GM23338 (cell line): ENCODE results near the gene GDF10.

Experiments
- CREB1 ChIP-seq: fragments of 250-450 bp; sonication (Bioruptor Pico); IDR thresholded peaks from 2 replicates; pipeline ENCODE4 v1.5.0; 2020; ENCODE audit warnings: low read depth, mild to moderate bottlenecking, moderate library complexity
- CTCF ChIP-seq, 2 experiments: fragments of 200-600 bp in 1 of 2; sonication (generic) in 1 of 2; conservative IDR thresholded peaks; 2 replicates each; pipeline versions ENCODE4 v1.5.1 to v1.6.1; 2016 to 2017; ENCODE audit warnings: antibody characterized with exemption in 2 of 2, low read depth in 2 of 2, mild to moderate bottlenecking in 2 of 2, moderate library complexity in 1 of 2
- EZH2 ChIP-seq: fragments of 200-600 bp; sonication (generic); IDR thresholded peaks from one replicate; pipeline ENCODE4 v1.8.0; 2017; ENCODE audit warnings: antibody characterized with exemption, mild to moderate bottlenecking, low read depth; ENCODE audit not compliant: unreplicated experiment
- EZH2phosphoT487 ChIP-seq: fragments of 200-600 bp; sonication (generic); IDR thresholded peaks from one replicate; pipeline ENCODE4 v1.8.1; 2018; ENCODE audit warnings: antibody characterized with exemption; ENCODE audit not compliant: unreplicated experiment
- POLR2AphosphoS5 ChIP-seq: IDR thresholded peaks from 2 replicates; pipeline ENCODE4 v1.6.1; 2016; ENCODE audit warnings: antibody characterized with exemption, low read depth
- REST ChIP-seq: IDR thresholded peaks from one replicate; pipeline ENCODE4 v1.6.1; 2018; ENCODE audit warnings: antibody characterized with exemption; ENCODE audit not compliant: unreplicated experiment
- ZNF331 ChIP-seq: fragments of 250-450 bp; sonication (Bioruptor Pico); IDR thresholded peaks from 2 replicates; pipeline ENCODE4 v1.5.0; 2020; ENCODE audit warnings: low read depth, mild to moderate bottlenecking, moderate library complexity

GRCh38 chr10:47357131-47357582 is 57.2 kb downstream of the GDF10 start:
- TF ChIP-seq EZH2 (no peak), CTCF (conservative IDR thresholded peaks at IDR 0.05; ENCODE audit: low read depth in 2 of 2) (no peak), POLR2AphosphoS5 (no peak), REST (no peak), EZH2phosphoT487 (no peak), ZNF331 (CRISPR knock-in tag) (no peak), CREB1 (CRISPR knock-in tag) (no peak)
